Adrenal gland (tissue), 5 donors: ENCODE data around the gene ANKRD24.

Source experiments
- POLR2A ChIP-seq, 2 donors: fragments of 450-650 bp; IDR thresholded peaks; one replicate each; pipeline ENCODE4 v1.6.1; 2017; ENCODE audit warnings: antibody characterized with exemption in 2 of 2, mild to moderate bottlenecking in 2 of 2, moderate library complexity in 1 of 2
- TF ChIP-seq, protein P1 (sequence below), 6 experiments: fragments of 450-650 bp in 4 of 6; fragments of 200-600 bp in 2 of 6; sonication (generic) in 1 of 6; IDR thresholded peaks; 1 replicate in 5 of 6; 2 replicates in 1 of 6; pipeline versions ENCODE4 v1.5.1 to v1.8.0; 2016 to 2021; ENCODE audit warnings: antibody characterized with exemption in 6 of 6, mild to moderate bottlenecking in 2 of 6, moderate library complexity in 1 of 6
- donor health status: DM: no; HTN: no; CAD: no.

DNA sequence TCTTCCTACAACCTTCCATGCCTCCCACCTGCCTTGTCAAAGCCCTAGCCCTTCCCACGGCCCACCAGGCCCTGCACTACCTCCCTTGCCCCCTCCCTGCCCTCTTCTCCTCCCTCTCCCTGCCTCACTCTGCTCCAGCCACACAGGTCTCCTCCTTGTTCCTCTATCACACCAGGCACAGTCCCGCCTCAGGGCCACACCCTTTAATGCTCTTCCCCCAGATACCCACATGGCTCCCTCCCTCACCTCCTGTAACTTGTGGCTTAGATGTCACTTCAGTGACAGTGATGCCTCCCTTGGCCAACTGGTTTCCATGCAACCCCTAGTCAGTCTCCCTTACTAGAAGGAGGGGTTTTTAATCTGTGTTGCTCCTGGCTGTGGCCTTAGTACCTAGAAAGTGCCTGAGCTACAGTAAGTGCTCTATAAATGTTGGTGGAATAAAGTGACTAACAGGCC lies 1.4 kb upstream of the ANKRD24 start:
- TF ChIP-seq POLR2A (IDR thresholded peaks at IDR 0.05), result no peak
- TF ChIP-seq, protein P1, sequence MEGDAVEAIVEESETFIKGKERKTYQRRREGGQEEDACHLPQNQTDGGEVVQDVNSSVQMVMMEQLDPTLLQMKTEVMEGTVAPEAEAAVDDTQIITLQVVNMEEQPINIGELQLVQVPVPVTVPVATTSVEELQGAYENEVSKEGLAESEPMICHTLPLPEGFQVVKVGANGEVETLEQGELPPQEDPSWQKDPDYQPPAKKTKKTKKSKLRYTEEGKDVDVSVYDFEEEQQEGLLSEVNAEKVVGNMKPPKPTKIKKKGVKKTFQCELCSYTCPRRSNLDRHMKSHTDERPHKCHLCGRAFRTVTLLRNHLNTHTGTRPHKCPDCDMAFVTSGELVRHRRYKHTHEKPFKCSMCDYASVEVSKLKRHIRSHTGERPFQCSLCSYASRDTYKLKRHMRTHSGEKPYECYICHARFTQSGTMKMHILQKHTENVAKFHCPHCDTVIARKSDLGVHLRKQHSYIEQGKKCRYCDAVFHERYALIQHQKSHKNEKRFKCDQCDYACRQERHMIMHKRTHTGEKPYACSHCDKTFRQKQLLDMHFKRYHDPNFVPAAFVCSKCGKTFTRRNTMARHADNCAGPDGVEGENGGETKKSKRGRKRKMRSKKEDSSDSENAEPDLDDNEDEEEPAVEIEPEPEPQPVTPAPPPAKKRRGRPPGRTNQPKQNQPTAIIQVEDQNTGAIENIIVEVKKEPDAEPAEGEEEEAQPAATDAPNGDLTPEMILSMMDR (IDR thresholded peaks at IDR 0.05), result no peak
